Lung (tissue), 12 donors: ENCODE data around the gene ADORA3. TPM values are rescaled to one million over a fixed set of nuclear protein-coding genes. Genes with fewer than 3 reads are reported as not detected.

Source experiments
- ATAC-seq: fragments of 200-7000 bp; cut with Tn5 transposase; one replicate; pipeline ENCODE4 v1.9.1; 2020; ENCODE audit warnings: moderate number of reproducible peaks; ENCODE audit not compliant: insufficient read depth, low FRiP score
- DNase-seq, 3 donors: peaks; one replicate each; pipeline ENCODE4 v3.0.0-alpha.2; 2013 to 2017
- H3K27ac ChIP-seq, 2 donors: one replicate each; pipeline ENCODE4 v1.5.1; 2013; ENCODE audit warnings: mild to moderate bottlenecking in 2 of 2, moderate library complexity in 2 of 2, control low read depth in 1 of 2, inconsistent platforms in 1 of 2, low read depth in 1 of 2, low read length in 1 of 2
- H3K27me3 ChIP-seq, 3 donors: one replicate each; pipeline ENCODE4 v1.5.1; 2013; ENCODE audit warnings: low read length in 2 of 3; ENCODE audit not compliant: control insufficient read depth in 3 of 3, insufficient read depth in 3 of 3
- H3K36me3 ChIP-seq, 4 donors: one replicate each; pipeline ENCODE4 v1.5.1; 2013; ENCODE audit warnings: low read length in 4 of 4, mild to moderate bottlenecking in 1 of 4, moderate library complexity in 1 of 4; ENCODE audit not compliant: control insufficient read depth in 4 of 4, insufficient read depth in 4 of 4
- H3K4me1 ChIP-seq, 5 donors: one replicate each; pipeline ENCODE4 v1.5.1; 2013; ENCODE audit warnings: low read length in 5 of 5, mild to moderate bottlenecking in 2 of 5, moderate library complexity in 1 of 5; ENCODE audit not compliant: control insufficient read depth in 5 of 5, insufficient read depth in 5 of 5
- H3K4me3 ChIP-seq: one replicate; pipeline ENCODE4 v1.5.1; 2013; ENCODE audit warnings: mild to moderate bottlenecking, control low read depth, moderate library complexity
- H3K9ac ChIP-seq, 2 donors: one replicate each; pipeline ENCODE4 v1.5.1; 2013; ENCODE audit warnings: low read length in 2 of 2, control low read depth in 1 of 2; ENCODE audit not compliant: insufficient read depth in 1 of 2
- H3K9me3 ChIP-seq, 4 donors: one replicate each; pipeline ENCODE4 v1.5.1; 2013; ENCODE audit warnings: low read length in 3 of 4, mild to moderate bottlenecking in 1 of 4, moderate library complexity in 1 of 4; ENCODE audit not compliant: control insufficient read depth in 4 of 4, insufficient read depth in 3 of 4
- WGBS, 2 donors: extraction: QIAGEN DNeasy Blood & Tissue Kit; methylation state at CpG; one replicate each; pipeline ENCODE4 v1.1.7; 2013; 5-methylcytosine and 5-hydroxymethylcytosine counted together
- polyA plus RNA-seq, 2 donors: library from polyadenylated mRNA; stranded (reverse); fragments of 200-250 nt; gene quantifications; one replicate each; pipeline ENCODE4 v1.2.1, GENCODE V29; 2013
- total RNA-seq, 2 donors: library from RNA; depleted of rRNA in 1 of 2; stranded (reverse); fragments of >200 nt in 1 of 2; gene quantifications; one replicate each; pipeline ENCODE4 v1.2.1, GENCODE V29; 2014 to 2021
- TF ChIP-seq, protein P1 (sequence below): IDR thresholded peaks from 2 replicates; pipeline ENCODE4 v1.5.1; 2012; ENCODE audit warnings: mild to moderate bottlenecking; ENCODE audit errors: control extremely low read depth, extremely low read depth
- donor health status: control.
- donor health status: control.
- donor health status: Bipolar disorder and iron deficiency.
- donor health status: healthy.
- donor health status: DM: yes; HTN: yes; CAD: no.

The ADORA3 gene
- total and polyA plus RNA-seq, 4 donors = 1.1 to 10.3 (median 3.9) TPM

- Histone ChIP-seq H3K9ac (no peak overlapping the region), H3K4me3 (no peak overlapping the region), H3K9me3 (no peaks in the 10 kb centered on the region), H3K27me3 (no peaks in the 10 kb centered on the region), H3K4me1 (peaks cover 0 to 12% (median 5%) of the 10 kb centered on the region in 5 donors), H3K36me3 (peaks cover 7 to 39% (median 16%) of the 10 kb centered on the region in 4 donors), H3K27ac (no peak overlapping the region)
- DNase-seq (no peak), ATAC-seq (no peak)
- WGBS, 2 donors = 88 to 93% methylated on average over 4 of the region's 4 CpGs
- TF ChIP-seq, protein P1, sequence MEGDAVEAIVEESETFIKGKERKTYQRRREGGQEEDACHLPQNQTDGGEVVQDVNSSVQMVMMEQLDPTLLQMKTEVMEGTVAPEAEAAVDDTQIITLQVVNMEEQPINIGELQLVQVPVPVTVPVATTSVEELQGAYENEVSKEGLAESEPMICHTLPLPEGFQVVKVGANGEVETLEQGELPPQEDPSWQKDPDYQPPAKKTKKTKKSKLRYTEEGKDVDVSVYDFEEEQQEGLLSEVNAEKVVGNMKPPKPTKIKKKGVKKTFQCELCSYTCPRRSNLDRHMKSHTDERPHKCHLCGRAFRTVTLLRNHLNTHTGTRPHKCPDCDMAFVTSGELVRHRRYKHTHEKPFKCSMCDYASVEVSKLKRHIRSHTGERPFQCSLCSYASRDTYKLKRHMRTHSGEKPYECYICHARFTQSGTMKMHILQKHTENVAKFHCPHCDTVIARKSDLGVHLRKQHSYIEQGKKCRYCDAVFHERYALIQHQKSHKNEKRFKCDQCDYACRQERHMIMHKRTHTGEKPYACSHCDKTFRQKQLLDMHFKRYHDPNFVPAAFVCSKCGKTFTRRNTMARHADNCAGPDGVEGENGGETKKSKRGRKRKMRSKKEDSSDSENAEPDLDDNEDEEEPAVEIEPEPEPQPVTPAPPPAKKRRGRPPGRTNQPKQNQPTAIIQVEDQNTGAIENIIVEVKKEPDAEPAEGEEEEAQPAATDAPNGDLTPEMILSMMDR = no peak
Observed at GRCh38 chr1:111462370-111463028, 40.9 kb downstream of the ADORA3 start.

DNA sequence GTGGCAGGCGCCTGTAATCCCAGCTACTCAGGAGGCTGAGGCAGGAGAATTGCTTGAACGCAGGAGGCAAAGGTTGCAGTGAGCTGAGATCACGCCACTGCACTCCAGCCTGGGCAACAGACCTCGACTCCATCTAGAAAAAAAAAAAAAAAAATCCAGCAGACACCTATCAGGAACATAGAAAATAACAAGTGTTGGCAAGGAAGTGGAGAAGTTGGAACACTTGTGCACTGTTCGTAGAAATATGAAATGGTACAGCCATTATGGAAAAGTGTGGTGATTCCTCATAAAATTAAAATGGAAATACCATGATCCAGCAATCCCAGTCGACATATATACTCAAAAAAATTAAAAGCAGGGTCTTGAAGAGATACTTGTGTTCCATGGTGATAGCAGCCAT is 41.7 kb downstream of the ADORA3 start:
- no peak for ATAC-seq
- TF ChIP-seq, protein P1 = no peak
- no peak for DNase-seq
- Histone ChIP-seq H3K4me1 (peaks cover 0 to 12% (median 5%) of the 10 kb centered on the region in 5 donors), H3K27ac (no peak overlapping the region), H3K36me3 (peaks cover 10 to 43% (median 20%) of the 10 kb centered on the region in 4 donors), H3K4me3 (no peak overlapping the region), H3K9ac (no peak overlapping the region), H3K27me3 (no peaks in the 10 kb centered on the region), H3K9me3 (no peaks in the 10 kb centered on the region)
- WGBS, 2 donors = 97 to 98% methylated on average over 6 of the region's 6 CpGs

DNA sequence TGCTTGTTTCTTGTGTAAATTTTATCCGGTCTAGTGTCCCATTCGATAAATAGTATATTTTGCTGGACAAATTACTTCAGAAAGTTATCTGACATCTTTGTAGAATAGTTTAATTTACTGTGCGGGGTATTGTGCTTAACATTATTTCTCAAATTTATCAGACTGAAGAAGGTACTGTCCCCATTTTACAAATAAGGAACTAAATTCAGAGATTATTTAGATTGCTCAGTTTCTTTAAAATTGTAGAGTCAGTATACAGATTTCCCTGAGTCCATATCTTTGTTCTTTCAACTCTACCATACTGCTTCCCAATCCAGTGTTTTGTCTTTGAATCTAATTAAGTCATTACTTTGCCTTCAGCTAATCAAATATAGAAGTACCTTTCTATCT is 47.8 kb downstream of the ADORA3 start:
- Histone ChIP-seq H3K36me3 (peaks cover 16 to 33% (median 28%) of the 10 kb centered on the region in 4 donors), H3K9me3 (no peaks in the 10 kb centered on the region), H3K9ac (no peak overlapping the region), H3K4me3 (no peak overlapping the region), H3K4me1 (peaks cover 0 to 28% (median 2%) of the 10 kb centered on the region in 5 donors), H3K27ac (no peak overlapping the region), H3K27me3 (no peaks in the 10 kb centered on the region)
- no peak for DNase-seq
- TF ChIP-seq, protein P1 = no peak
- no peak for ATAC-seq
- WGBS, 2 donors = 81 to 86% methylated on average over 3 of the region's 3 CpGs
